HepG2 (cell line): ENCODE measurements around the gene GNAI2.

Experiments
- ATF2 ChIP-seq: sonication (generic); formaldehyde crosslinking; IDR thresholded peaks from 2 replicates; pipeline ENCODE4 v1.4.0; 2020; ENCODE audit warnings: missing genetic modification reagents
- E2F1 ChIP-seq: sonication (generic); formaldehyde crosslinking; IDR thresholded peaks from 2 replicates; pipeline ENCODE4 v1.5.0; 2020; ENCODE audit warnings: missing genetic modification reagents
- FOXP4 ChIP-seq: sonication (generic); formaldehyde crosslinking; IDR thresholded peaks from 2 replicates; pipeline ENCODE4 v1.4.0; 2020; ENCODE audit warnings: missing genetic modification reagents
- HOXA5 ChIP-seq: sonication (generic); formaldehyde crosslinking; IDR thresholded peaks from 2 replicates; pipeline ENCODE4 v1.4.0; 2020; ENCODE audit warnings: missing genetic modification reagents
- TRIM24 ChIP-seq: sonication (generic); formaldehyde crosslinking; IDR thresholded peaks from 2 replicates; pipeline ENCODE4 v1.8.0; 2022; ENCODE audit warnings: mild to moderate bottlenecking, missing genetic modification reagents
- ZNF124 ChIP-seq: sonication (generic); formaldehyde crosslinking; IDR thresholded peaks from 2 replicates; pipeline ENCODE4 v1.4.0; 2020; ENCODE audit warnings: missing genetic modification reagents
- ZNF282 ChIP-seq: fragments of 450-650 bp; IDR thresholded peaks from 2 replicates; pipeline ENCODE4 v1.6.1; 2018; ENCODE audit not compliant: partially characterized antibody

GRCh38 chr3:50238549-50239026 is 2.6 kb downstream of the GNAI2 start:
- TF ChIP-seq TRIM24 (CRISPR knock-in tag) (no peak), E2F1 (no peak), HOXA5 (CRISPR knock-in tag) (no peak), ATF2 (CRISPR knock-in tag) (no peak), FOXP4 (CRISPR knock-in tag) (no peak), ZNF282 (no peak), ZNF124 (CRISPR knock-in tag) (no peak)
